Central memory CD4-positive, alpha-beta T cell (primary cell): ENCODE results near the gene LRMDA.

Experiments
- DNase-seq: peaks from one replicate; pipeline ENCODE4 v3.0.0; 2022

LRMDA gene

DNA sequence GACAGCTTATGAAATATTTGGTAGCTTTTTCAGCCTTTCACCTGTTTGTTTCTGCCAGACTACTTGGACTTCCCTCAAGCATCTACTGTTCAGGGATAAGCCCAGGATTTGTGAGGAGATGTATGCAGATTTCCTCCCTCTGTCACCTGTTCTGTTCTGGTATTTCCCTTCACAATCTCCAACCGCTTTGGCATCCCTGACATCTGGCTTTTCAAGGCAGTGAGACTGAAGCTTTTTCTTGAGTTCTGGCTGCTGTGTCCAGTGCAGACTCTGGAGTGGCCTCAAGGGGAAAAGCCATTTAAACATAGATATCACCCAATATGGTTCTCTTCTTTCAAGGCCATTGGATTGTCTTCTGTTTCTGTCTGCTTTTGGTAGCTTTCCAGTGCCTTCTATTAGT, 369.7 kb downstream of the LRMDA start:
- DNase-seq, result no peak

DNA sequence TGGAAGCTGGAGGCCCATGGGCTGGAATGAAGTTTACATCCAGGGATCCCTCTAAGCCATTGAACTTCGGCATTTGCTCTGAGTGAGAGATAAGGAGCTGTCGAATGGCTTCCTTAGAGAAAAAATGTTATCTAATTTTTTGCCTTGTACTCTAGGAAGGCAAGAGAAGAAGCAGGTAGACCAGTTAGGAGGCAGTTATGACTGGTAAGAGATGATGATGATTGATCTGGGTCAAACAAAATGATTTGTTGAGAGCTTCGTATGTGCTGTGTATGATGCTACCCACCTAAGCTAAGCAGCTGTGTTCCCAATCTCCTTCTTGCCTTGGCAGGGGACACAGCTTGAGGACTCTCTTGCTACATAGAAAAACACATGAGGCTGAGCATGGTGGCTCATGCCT, 370.2 kb downstream of the LRMDA start:
- DNase-seq, result no peak

DNA sequence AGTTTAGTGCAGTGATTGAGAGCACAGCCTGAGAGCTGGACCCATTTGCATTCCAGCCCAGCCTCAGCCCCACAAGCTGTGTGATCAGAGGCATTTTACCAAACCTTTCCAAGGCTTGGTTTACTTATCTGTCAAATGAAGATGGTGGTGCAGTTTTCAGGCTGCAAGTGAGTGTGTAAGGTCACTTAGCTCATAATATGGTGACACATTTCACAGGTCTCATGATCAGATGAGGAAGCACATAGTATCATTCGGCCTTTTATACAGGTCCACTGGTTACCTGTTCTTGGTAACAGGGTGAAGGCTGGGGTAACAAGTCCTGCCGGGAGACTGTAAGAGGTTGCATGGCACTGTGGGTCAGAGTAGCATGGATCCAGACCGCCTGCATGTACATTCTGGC, 371.7 kb downstream of the LRMDA start:
- DNase-seq, result no peak

DNA sequence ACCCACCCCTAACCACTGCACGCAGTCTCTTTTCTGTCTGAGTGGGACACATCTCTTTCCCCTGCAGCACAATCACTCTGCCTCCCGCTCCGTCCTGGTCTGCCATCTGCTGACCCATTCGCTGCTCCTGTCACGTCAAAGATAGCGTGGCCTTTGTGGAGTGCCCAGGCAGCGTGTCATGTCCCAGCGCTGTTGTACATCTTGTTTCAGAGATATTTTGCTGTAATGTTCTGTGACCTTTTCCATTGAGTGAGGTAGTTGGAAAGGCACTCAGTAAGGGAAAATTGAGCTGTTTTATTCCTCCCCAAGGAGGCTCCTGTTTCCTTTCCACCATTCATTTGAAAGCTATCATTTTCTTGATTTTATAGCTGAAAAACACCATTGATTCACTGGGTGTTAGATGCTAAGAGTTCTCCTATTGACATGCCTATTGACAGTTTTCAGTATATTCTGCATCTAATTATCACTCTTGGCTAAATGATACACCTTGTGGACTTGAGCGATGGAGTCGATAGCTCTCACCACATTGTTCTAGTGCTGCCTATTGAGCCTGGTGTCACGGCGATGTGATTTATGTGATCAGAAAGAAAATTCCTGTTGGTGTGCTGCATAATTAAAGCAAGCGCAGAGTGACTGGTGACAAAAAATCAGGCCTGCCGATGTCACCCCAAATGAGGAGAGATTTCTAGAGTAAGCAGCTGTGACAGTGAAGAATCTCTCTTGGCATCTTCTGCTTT, 372.6 kb downstream of the LRMDA start:
- DNase-seq, result no peak

DNA sequence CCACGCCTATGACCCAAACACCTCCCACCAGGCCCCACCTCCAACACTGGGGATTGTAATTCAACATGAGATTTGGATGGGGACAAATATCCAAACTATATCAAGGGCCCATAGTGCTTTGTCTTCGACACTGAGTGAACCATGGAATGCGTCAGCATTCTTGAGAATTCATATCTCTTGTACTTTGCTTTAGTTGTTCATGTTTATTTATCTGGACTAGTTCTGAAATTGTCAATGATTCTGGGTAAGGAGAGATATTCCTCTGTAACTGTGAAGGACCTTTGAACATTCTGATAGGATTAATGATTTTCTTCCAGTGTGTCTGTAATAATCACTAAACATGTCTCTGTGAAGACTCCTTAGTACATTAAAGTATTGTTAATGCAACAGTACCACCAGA, 374.8 kb downstream of the LRMDA start:
- DNase-seq, result no peak

DNA sequence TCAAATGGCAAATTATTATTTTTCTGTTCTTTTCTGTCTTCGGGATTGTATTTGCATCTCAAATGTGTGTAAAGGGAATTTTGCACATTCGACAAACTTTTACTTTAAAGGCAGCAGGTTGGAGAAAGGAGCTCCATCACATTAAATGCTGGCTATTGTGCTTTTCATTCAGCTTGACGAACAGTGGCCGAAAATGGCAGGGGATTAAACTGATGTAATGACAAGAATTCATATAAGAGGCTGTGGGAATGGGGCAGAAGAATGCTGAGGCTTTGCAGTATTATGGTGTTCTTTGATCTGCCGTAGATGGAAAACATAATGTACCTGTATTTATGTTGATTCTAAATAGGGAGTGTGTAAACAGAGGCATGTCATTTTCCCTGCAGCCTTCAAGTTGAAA, 376.0 kb downstream of the LRMDA start:
- no peak for DNase-seq

DNA sequence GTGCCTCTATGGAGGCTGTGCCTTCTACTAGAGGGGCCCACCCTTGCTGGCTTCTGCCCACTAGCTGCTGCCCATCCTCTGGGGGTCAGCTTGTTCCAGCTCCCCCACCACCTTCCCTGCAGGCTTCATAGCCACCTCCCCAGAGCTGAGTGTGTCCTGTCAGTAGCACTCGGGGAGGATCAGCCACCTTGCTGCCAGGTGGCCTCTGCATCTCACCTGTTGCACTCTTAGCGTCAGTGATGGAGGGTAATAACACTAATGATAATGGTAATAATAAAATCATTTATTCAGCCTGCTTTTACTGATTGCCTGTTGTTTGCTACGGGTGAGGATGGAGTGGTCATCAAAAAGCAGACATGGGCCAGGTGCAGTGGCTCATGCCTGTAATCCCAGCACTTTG, 377.6 kb downstream of the LRMDA start:
- no peak for DNase-seq

DNA sequence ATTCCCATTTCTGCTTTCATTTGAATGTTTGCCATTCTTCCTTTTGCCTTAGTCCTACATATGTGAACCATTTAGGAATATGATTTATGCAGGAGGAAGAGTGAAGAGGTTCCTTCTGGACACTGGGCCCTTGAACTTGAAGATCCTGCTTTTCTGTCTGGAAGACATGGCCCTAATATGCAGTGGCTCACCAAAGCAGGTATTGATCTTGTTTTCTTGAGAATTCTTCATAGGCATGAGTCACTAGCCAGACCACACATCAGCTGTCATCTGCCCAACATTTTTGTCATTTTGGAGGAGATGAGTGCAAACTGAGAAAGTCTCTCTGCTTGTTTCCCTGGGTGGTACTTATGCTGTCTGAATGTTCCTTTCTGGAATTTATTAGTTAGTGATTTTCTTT, 382.6 kb downstream of the LRMDA start:
- DNase-seq, result no peak

DNA sequence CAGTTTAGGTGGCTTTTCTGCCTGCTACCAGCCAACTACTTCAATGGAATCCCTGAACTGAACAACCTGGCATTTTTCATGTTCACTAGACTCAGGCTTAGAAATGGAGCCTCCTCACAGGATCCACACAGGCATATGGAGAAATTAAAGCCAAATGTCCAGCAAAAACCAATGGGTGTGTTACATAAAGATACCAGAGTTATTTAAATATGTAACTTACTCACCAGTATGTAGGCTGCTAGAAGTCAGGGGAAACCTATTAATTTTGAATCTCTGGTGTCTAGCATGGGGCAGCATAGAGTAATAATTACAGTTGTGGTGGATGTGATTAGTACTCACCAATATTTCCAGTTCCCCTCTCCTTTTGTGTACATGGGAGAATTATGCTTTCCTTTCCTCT, 383.6 kb downstream of the LRMDA start:
- DNase-seq, result no peak

DNA sequence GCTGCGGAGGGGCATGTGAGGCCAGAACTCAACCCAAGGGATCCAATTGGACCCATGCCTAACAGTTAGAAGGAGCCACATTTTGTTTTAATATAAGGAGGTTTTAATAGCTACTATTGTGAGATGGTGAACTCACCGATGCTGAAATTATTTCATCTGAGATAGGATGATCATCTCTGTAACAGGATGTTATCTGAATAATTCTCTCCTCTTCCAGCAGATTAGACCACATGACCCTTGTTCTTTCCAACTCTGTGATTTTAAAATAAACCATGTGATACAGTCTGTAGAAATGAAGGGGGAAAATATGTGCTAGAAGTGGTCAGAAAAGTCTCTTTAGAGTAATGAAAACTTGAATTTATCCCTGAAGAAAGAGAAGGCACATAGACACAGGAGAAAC, 385.8 kb downstream of the LRMDA start:
- no peak for DNase-seq

DNA sequence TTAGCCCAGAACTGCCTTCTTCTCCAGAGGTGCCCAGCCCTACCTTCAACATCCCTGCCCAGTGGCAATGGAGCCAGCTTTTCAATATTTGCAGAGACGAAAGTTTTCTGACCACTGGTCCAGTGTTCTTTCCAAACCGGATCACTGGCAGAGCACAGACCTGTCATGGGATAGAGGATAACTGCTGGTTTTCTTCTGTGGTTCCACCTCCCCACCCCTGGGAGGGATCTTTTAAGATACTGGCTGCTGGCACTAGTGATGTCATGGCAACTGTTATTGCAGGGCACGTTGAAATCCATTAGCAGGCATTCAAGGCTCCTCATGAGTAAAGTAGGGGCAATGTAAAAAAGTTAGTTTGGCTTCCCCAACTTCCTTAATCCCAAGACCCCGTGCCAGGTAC, 387.1 kb downstream of the LRMDA start:
- no peak for DNase-seq

DNA sequence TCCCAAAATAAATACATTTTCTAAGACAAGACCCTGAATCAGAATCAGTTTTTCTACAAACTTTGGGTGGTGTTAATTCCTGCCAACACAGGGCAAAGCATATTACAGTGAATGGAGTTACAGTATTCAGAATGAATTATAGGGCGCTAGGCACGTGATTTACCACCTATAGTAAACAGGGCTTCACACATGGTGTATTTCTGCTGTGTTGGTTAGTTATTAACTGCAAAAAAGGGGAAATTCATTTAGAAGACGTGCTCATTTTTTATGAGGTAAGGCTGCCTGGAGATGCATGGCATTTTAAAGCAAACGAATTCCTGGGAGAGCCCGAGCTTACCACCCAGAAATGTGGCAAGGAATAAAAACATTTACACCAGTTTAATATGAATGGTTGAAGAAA, 393.8 kb downstream of the LRMDA start:
- DNase-seq, result no peak

DNA sequence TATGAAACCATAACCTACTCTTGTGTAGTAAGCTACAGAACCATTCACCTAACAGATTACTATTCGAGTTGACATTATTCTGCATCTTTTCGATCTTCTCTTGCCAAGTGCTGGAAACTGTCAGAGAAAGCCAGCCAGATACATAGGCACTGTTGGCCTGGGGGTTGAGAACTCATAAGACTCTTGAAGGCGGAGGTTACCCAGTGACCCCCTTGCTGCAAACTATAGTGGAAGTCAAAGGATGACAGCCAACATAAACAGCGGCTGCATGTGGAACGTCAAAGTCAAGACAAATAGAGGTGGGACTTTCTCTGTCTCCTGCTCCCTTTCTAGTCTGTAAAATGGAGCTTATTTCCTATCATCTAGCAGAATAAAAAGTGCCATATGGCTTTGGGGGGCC, 394.2 kb downstream of the LRMDA start:
- DNase-seq, result no peak

DNA sequence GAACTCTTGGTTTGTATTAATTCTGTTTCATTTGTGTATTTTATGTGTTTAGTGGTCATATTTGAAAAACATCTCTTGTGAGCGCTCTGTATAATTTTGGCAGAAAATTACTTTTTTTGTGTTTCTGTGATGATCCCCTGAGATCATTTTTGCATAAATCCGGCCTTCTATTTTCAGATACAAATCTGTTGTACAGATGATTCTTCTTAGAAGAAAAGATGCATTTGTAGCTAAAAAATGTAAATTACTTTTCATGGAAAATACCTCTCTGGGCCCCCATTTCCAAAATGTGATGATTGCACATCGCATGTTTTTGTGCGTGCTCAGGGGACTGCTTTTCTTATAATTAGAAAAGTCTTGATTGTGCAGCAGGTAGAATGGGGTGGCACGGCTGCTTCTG, 395.4 kb downstream of the LRMDA start:
- DNase-seq, result no peak

DNA sequence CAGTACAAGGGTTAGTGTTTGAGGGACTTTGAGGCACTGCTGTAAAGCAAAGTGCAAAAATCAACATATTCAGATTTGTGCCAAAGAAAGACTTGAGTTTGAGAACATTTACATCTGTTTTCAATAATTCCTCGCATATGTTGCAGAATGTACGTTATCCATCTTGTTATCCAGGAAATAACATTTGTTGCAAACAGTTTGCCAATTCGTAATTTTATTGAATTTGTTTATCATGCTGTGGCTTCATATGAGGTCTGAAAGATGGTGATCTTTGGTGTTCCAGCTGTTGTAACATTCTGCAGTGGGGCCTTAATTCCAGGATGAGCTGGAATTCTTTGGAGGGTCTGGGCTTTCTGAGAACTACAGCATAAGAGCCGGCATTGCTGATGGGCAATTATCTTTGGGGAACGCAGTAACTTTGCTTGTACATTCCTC, 396.2 kb downstream of the LRMDA start:
- DNase-seq, result no peak

DNA sequence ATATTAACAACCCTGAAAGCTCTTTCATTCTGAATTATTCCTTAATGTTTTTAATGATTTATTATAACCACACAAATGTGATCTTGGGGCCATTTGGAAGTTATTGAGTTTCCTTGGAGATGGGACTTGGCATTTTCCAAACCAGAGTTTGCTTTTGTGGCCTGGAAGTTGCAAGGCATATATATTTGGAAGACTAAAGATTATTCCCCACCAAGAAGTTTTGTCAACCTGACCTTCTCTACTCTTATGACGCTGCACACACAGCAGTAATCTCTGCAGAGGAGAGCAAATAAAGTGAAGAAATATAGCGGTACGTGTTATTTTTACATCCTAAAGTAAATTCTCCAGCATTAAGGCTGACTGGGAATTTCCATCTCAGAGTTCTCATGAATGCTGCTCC, 397.0 kb downstream of the LRMDA start:
- DNase-seq, result no peak

DNA sequence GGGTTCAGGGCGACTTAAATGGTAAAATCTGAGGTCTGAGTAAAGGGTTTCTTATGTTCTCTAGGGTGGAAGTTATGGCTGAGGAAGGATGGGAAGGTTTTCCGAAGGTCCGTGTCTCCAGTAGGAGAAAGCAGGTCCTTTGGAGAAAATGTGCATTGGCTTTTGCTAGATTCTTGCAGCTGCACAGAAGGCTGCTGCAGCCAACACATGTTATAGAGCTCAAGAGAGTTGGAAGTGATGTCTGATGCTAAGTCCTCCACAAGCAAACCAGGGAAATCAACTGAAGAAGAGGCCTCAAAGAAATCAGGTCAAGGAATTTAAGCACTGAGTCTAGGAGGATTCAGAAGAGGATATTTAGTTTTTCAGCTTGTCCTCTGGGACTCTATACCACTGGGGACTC, 404.6 kb downstream of the LRMDA start:
- no peak for DNase-seq

DNA sequence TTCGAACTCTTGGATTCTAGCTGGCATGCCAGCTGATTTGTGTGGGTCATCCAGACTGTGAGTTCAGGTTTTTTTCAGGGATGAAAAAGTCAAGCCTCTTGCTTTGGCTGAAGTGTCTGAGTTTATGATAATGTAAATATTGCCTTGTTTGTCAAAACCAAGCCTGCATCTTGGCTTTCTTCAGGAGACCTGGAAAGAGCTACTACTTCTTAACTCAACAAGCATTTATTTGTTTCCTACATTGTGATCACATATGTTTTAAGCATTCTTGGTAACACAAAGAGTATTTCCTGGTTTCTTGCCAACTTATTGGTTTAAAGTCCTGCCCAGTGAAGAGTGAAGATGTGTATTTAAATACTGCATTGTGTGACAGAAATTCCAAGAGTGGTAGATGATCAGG, 407.1 kb downstream of the LRMDA start:
- DNase-seq, result no peak

DNA sequence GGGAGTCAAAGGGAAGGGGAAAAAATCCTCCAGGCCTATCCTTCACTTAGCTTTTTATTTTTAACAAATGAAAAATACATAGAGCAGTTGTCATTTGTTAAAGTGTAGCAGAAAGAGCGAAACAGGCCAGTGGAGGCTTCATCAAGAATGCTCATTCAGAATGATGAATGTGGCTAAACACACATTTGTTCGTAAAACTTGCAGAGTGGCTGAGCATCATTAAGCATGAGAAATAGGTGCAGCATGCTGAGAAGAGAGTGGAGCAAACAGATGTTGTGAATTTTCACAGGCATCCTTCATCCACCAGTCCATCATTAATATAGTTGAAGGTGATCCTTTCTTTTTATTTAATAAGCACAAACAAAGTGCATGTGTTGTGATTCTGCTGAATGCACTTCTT, 407.6 kb downstream of the LRMDA start:
- no peak for DNase-seq

DNA sequence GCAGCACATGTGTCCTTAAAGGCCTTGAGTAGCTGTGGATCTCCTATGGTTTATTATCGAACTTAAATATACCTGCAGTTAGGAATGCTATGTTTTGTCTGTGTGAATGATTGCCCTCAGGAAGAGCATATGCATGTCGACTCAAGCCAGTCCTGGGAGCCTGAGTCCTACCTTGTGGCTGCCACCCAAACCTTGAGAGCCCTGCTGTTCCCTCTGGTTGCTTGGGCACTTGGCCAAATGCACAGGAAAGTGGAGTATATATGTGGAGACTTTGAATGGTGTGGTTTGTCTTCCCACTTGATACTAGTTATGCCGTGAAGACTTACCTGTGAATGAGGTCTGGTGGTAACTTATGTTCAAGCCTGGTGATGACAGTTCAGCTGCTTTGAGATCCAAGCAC, 409.8 kb downstream of the LRMDA start:
- DNase-seq, result no peak

DNA sequence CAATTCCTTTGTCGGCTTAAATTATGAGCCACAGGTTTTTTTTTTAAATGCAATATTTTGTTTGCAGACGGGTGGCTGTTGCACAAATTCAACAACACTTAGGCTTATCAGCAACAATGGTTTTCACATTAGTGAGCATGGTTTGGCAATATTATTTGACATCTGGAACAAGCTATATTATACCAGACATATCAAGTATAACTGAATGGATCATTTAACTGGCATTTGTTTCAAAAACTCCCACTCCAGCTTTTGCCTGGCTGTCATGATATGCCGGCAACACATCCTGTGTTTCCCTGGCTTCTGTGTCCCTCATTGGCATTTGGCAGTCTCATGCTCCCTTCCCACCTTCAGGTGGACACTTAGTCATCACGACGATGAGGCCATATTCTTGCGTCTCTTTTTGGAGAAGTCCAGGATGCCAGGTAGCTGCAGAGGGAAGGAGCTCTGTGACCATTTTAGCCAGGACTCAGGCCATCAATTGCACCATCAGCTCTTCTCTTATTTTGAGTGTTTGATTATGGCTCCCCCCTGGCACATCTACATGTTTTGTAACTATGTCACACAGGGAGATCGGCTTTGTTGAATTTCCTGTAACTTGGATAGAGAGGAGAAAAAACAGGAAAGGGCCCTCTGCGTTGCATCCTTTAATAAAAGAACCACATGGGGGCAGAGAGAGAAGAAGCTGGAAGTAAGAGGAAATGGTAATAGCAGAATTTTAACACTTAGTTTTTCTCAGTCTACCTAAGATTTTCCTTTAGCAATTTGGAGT, 413.9 kb downstream of the LRMDA start:
- no peak for DNase-seq

DNA sequence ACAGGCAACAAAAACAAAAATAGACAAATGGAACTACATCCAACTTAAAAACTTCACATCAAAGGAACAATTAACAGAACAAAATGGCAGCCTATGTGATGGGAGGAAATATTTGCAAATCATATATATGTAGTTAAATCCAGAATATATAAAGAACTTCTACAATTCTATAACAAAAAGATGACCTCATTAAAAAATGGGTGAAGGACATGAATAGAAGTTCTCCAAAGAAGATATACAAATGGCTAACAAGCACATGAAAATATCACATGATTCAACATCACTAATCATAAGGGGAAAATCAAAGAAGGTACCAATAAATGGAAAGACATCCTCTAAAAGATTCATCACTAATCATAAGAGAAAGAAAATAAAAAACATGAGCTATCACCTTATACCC, 416.1 kb downstream of the LRMDA start:
- no peak for DNase-seq

DNA sequence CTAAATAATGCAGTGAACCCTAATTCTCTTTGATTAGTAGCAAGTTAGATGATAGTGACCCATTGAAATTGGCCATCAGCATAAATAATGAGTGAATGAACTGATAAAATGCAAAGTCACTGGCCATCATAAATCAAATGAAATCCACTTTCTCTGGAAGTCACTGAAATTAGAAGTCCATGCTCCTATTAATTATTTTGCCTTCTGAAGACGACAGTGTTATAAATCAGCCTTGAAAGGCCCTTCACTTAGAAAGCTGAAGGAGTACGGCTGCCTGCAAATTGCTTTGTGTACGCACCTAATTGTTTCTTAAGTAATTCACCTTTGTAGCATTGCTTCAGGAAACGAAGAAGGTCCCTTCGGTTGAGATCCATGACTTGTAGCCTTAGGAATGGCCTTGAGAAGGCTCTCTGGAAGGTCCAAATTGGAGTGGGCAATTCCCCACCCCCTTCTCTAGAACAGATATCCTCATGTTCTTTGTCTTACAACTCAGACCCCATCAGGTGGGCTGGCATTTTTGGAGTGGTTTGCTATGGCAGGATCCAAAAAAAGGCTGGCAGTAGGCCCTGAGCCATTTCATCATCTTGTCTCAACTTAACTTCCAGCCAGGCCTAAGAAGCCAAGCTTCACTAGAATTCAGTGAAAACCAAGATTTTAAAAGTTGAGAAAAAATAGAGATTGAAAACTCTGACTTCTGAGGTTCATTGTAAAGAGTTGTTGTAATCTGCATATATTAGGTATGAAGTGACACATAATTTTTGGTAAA, 420.3 kb downstream of the LRMDA start:
- no peak for DNase-seq
